ENCODE measurements around the gene RHOXF2.

The RHOXF2 gene

GRCh38 chrX:120205816-120206753, 47.7 kb downstream of the RHOXF2 start:
- no peak for DNase-seq

DNA sequence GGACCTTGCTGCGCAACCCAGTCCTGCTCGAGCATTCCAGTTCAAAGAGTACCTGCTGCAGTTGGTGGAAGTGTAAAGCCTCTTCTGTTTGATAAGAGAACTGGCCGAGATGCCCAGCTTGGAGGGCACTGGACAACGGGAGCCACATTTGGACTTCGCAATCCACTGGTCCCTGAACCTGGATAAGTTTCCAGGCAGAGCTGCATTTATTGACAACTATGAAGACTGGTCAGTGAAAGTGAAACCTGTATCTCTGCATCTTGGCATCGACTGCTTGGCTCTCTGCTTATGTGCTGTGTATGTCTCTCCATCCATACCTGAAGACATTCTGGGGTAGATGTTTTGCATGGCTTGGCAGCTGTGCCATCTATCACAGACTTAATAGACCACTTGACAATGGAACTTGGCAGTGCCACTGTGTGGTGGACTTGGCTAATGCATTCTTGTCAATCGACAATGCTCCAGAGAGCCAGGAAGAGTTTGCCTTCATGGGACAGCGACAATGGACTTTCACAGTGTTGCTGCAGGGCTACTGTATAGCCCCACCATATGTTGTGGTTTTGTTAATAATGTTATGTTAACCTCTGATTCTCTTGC, 48.7 kb downstream of the RHOXF2 start:
- peak; percentile 4 for DNase-seq

DNA sequence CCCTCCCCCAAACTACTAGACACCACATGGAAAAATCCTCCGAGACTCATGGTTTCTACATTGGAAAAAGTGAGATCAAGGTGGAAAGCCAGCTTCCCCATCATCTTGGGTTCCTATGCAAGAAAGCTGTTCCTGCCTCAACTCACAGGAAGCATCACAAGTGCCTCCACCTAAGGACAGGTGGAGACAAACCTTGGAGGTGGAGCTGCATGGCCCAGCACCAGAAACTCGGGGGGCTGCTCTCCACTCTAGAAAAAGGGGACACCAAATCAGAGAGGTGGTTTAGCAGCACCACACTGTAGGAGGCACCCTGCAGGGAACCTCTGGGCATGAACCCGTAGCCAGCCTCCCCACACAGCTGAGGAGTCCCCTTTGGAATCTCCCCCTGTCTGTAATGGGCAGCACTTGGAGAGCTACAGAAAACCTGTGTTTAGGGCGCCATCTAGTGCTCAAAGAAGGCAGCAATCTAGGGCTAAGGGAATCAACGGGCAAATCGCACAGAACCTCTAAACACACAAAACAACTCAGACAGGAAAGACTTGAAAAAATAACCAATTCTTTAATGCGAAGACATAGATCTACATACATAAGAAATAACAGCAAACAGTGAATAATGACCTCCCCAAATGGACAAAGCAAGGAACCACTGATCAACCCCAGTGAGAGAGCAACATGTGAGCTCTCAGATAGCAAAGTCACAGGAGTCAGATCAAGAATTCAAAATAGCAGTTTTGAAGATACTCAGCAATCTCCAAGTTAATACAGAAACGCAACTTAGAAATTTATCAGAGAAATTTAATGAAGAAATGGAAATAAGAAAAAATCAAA, 55.2 kb downstream of the RHOXF2 start:
- DNase-seq: peak; percentile 35

Data from NCI-H345 (cell line).